ENCODE results near the gene C1orf167.

Gene C1orf167

GRCh38 chr1:11837767-11838348 lies 75.9 kb downstream of the C1orf167 start:
- peaks cover 37% of the 10 kb centered on the region for H3K4me1 ChIP-seq (ENCODE audit: control insufficient read depth, low read length)
- peaks cover 11% of the 10 kb centered on the region for H3F3A ChIP-seq (ENCODE audit: control insufficient read depth, insufficient read depth)
- H3K27me3 ChIP-seq (ENCODE audit: control insufficient read depth, low read length), result no peaks in the 10 kb centered on the region
- H3K27ac ChIP-seq (ENCODE audit: low read depth, low read length), result no peak overlapping the region
- no peaks in the 10 kb centered on the region for H3K79me2 ChIP-seq (ENCODE audit: control insufficient read depth, low read length)
- no peak overlapping the region for H3K4me3 ChIP-seq (ENCODE audit: low read length)
- H3K4me2 ChIP-seq (ENCODE audit: low read length), result no peak overlapping the region
- no peak for TF ChIP-seq CTCF (IDR thresholded peaks at IDR 0.05; ENCODE audit: low read depth, low read length, poor library complexity, severe bottlenecking)
- TF ChIP-seq EZH2phosphoT487 (IDR thresholded peaks at IDR 0.05; ENCODE audit: borderline replicate concordance, low read length), result no peak
- peaks cover 94% of the 10 kb centered on the region for H3K36me3 ChIP-seq (ENCODE audit: control insufficient read depth, low read length)
- no peaks in the 10 kb centered on the region for H3K9me3 ChIP-seq (ENCODE audit: control insufficient read depth, insufficient read depth, low read length)
- no peaks in the 10 kb centered on the region; the same call in 1 of the 2 replicates for H4K20me1 ChIP-seq (ENCODE audit: control insufficient read depth, insufficient read depth, low read depth, low read length)
- H3K9me2 ChIP-seq (replicated peaks; ENCODE audit: control insufficient read depth, low read length), result no peaks in the 10 kb centered on the region

- Histone ChIP-seq H3K9me2 (replicated peaks; ENCODE audit: control insufficient read depth, low read length) (no peaks in the 10 kb centered on the region), H3K27ac (ENCODE audit: low read depth, low read length) (no peak overlapping the region), H3K27me3 (ENCODE audit: control insufficient read depth, low read length) (no peaks in the 10 kb centered on the region), H3K36me3 (ENCODE audit: control insufficient read depth, low read length) (peaks cover 90% of the 10 kb centered on the region), H3K9me3 (ENCODE audit: control insufficient read depth, insufficient read depth, low read length) (no peaks in the 10 kb centered on the region), H3K4me1 (ENCODE audit: control insufficient read depth, low read length) (peaks cover 45% of the 10 kb centered on the region), H3K79me2 (ENCODE audit: control insufficient read depth, low read length) (no peaks in the 10 kb centered on the region), H3K4me2 (ENCODE audit: low read length) (no peak overlapping the region), H4K20me1 (ENCODE audit: control insufficient read depth, insufficient read depth, low read depth, low read length) (no peaks in the 10 kb centered on the region), H3K4me3 (ENCODE audit: low read length) (no peak overlapping the region), H3F3A (ENCODE audit: control insufficient read depth, insufficient read depth) (peaks cover 11% of the 10 kb centered on the region)
- TF ChIP-seq CTCF (IDR thresholded peaks at IDR 0.05; ENCODE audit: low read depth, low read length, poor library complexity, severe bottlenecking), result peak; percentile 97
- TF ChIP-seq EZH2phosphoT487 (IDR thresholded peaks at IDR 0.05; ENCODE audit: borderline replicate concordance, low read length), result no peak
These were observed 76.6 kb downstream of the C1orf167 start for GRCh38 chr1:11838349-11839272.

Measured in DOHH2 (cell line).